Uterus (tissue), 2 donors: Measurements from ENCODE around the gene MAGI2.

Experiments
- POLR2A ChIP-seq, 2 donors: fragments of 450-650 bp; IDR thresholded peaks; one replicate each; pipeline ENCODE4 v1.6.1; 2016; ENCODE audit warnings: antibody characterized with exemption in 2 of 2, mild to moderate bottlenecking in 1 of 2, moderate library complexity in 1 of 2
- TF ChIP-seq, protein P1 (sequence below), 4 experiments: fragments of 200-600 bp in 2 of 4; fragments of 450-650 bp in 2 of 4; sonication (generic) in 2 of 4; IDR thresholded peaks; one replicate each; pipeline ENCODE4 v1.5.1; 2016 to 2019; ENCODE audit warnings: antibody characterized with exemption in 4 of 4, mild to moderate bottlenecking in 2 of 4, moderate library complexity in 1 of 4

DNA sequence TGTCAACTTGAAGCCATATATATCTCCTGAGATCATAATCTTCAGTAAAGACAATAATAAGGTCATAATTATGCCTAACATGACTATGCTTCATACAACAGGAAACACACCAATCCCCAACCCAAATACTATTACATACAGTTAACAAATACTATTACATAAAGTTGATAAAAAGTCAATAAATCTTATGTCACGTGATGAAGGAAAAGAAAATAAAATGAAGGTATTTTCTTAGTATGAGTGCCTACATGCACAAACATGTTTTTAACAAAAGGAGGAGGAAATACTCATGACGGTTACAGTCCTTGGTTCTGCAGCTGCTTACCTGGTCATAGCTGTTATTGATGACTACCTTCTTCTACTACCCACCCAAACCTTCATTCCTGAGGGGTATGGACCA, 844.2 kb downstream of the MAGI2 start:
- TF ChIP-seq POLR2A (IDR thresholded peaks at IDR 0.05), result no peak
- TF ChIP-seq, protein P1, sequence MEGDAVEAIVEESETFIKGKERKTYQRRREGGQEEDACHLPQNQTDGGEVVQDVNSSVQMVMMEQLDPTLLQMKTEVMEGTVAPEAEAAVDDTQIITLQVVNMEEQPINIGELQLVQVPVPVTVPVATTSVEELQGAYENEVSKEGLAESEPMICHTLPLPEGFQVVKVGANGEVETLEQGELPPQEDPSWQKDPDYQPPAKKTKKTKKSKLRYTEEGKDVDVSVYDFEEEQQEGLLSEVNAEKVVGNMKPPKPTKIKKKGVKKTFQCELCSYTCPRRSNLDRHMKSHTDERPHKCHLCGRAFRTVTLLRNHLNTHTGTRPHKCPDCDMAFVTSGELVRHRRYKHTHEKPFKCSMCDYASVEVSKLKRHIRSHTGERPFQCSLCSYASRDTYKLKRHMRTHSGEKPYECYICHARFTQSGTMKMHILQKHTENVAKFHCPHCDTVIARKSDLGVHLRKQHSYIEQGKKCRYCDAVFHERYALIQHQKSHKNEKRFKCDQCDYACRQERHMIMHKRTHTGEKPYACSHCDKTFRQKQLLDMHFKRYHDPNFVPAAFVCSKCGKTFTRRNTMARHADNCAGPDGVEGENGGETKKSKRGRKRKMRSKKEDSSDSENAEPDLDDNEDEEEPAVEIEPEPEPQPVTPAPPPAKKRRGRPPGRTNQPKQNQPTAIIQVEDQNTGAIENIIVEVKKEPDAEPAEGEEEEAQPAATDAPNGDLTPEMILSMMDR (IDR thresholded peaks at IDR 0.05), result no peak
